Keratinocyte (primary cell): ENCODE measurements around the gene HPCAL4. TPM values are rescaled to one million over a fixed set of nuclear protein-coding genes. Genes with fewer than 3 reads are reported as not detected.
A peak's percentile ranks its signal among the peaks of the same experiment; 100 is the strongest.

Experiments used
- DNase-seq: peaks from one replicate; pipeline ENCODE4 v3.0.0-alpha.2; 2011; ENCODE audit warnings: low read depth, missing footprints, low spot score
- FAIRE-seq: peaks from 2 replicates; lab custom pipeline; 2011; peaks lifted over from hg19 to GRCh38; lab: Jason Lieb, UNC
- H2AFZ ChIP-seq: 2 replicates; pipeline ENCODE4 v1.6.0; 2012; ENCODE audit warnings: low read length, control low read depth, inconsistent platforms; ENCODE audit not compliant: control insufficient read depth
- H3K27ac ChIP-seq: 2 replicates; pipeline ENCODE4 v1.5.1; 2011; ENCODE audit warnings: low read length; ENCODE audit not compliant: control insufficient read depth, insufficient read depth
- H3K27me3 ChIP-seq: 3 replicates; pipeline ENCODE4 v1.6.0; 2011; ENCODE audit warnings: low read length; ENCODE audit not compliant: control insufficient read depth, insufficient read depth; ENCODE audit errors: extremely low read depth
- H3K36me3 ChIP-seq, 2 experiments: 2 replicates in 1 of 2; 3 replicates in 1 of 2; pipeline ENCODE4 v1.5.1; 2011; ENCODE audit warnings: low read length in 2 of 2, mild to moderate bottlenecking in 1 of 2; ENCODE audit not compliant: control insufficient read depth in 2 of 2, insufficient read depth in 2 of 2; ENCODE audit errors: extremely low read depth in 1 of 2
- H3K4me1 ChIP-seq: 3 replicates; pipeline ENCODE4 v1.5.1; 2011; ENCODE audit warnings: low read length; ENCODE audit not compliant: control insufficient read depth, insufficient read depth; ENCODE audit errors: extremely low read depth
- H3K4me2 ChIP-seq: 3 replicates; pipeline ENCODE4 v1.6.0; 2011; ENCODE audit warnings: low read depth, low read length; ENCODE audit not compliant: control insufficient read depth, insufficient read depth; ENCODE audit errors: extremely low read depth
- H3K4me3 ChIP-seq, 3 experiments: fragments of 200-600 bp in 1 of 3; sonication (generic) in 1 of 3; 2 replicates in 2 of 3; 3 replicates in 1 of 3; pipeline ENCODE4 v1.5.1; 2011 to 2016; ENCODE audit warnings: low read length in 3 of 3, mild to moderate bottlenecking in 3 of 3, control low read depth in 2 of 3, inconsistent platforms in 1 of 3, low read depth in 1 of 3, mixed read lengths in 1 of 3, mixed run types in 1 of 3, moderate library complexity in 1 of 3; ENCODE audit not compliant: control insufficient read depth in 2 of 3, insufficient read depth in 2 of 3; ENCODE audit errors: extremely low read depth in 1 of 3
- H3K79me2 ChIP-seq: 2 replicates; pipeline ENCODE4 v1.6.0; 2012; ENCODE audit warnings: low read length; ENCODE audit not compliant: control insufficient read depth, insufficient read depth
- H3K9ac ChIP-seq: 3 replicates; pipeline ENCODE4 v1.6.0; 2011; ENCODE audit warnings: low read length; ENCODE audit not compliant: control insufficient read depth, insufficient read depth; ENCODE audit errors: extremely low read depth
- H3K9me1 ChIP-seq: 3 replicates; pipeline ENCODE4 v1.6.0; 2011; ENCODE audit warnings: low read length; ENCODE audit not compliant: control insufficient read depth, insufficient read depth; ENCODE audit errors: extremely low read depth
- H3K9me3 ChIP-seq: 2 replicates; pipeline ENCODE4 v1.5.1; 2012; ENCODE audit warnings: low read depth, low read length; ENCODE audit not compliant: control insufficient read depth
- H4K20me1 ChIP-seq: 3 replicates; pipeline ENCODE4 v1.6.0; 2011; ENCODE audit warnings: low read length; ENCODE audit not compliant: control insufficient read depth, insufficient read depth; ENCODE audit errors: extremely low read depth
- CTCF ChIP-seq, 3 experiments: IDR thresholded peaks in 1 of 3; conservative IDR thresholded peaks in 1 of 3; optimal IDR thresholded peaks in 1 of 3; 2 replicates in 2 of 3; 3 replicates in 1 of 3; pipeline versions ENCODE3 to v1.5.1; 2011; ENCODE audit warnings: low read length in 3 of 3, mild to moderate bottlenecking in 3 of 3, moderate library complexity in 2 of 3, control low read depth in 1 of 3, inconsistent platforms in 1 of 3; ENCODE audit not compliant: insufficient read depth in 2 of 3; ENCODE audit errors: extremely low read depth in 1 of 3
- EZH2 ChIP-seq: IDR thresholded peaks from one replicate; pipeline ENCODE4 v1.6.1; 2012; ENCODE audit warnings: inconsistent platforms, mild to moderate bottlenecking, low read length, moderate library complexity
- dilution Hi-C: fragments of 300-500 bp; cut with MboI; formaldehyde crosslinking; loops from one replicate; pipeline ENCODE4 v1.7.0; 2020; ENCODE audit warnings: low sequenced_read_pairs; ENCODE audit not compliant: extremely low pct_ligation_motif_present
- polyA plus RNA-seq, 5 experiments: library from polyadenylated mRNA; depleted of rRNA in 3 of 5; stranded (reverse) in 3 of 5; stranded (forward) in 1 of 5; unstranded in 1 of 5; fragments of >200 nt; gene quantifications; 1 replicate in 1 of 5; 2 replicates in 3 of 5; 3 replicates in 1 of 5; pipeline versions ENCODE4 v1.2.1 to v1.2.3, GENCODE V29; 2011 to 2012; ENCODE audit warnings: missing spikeins in 2 of 5, low read depth in 1 of 5, low replicate concordance in 1 of 5

HPCAL4 gene
- polyA plus RNA-seq, 1 donor (not counting 4 experiments of a cell fraction or from before 2014, with no cell fraction given), result not detected

- Histone ChIP-seq H4K20me1 (no peaks in the 10 kb centered on the region), H3K9me3 (no peaks in the 10 kb centered on the region), H2AFZ (no peak overlapping the region), H3K9me1 (no peaks in the 10 kb centered on the region), H3K79me2 (no peaks in the 10 kb centered on the region), H3K4me1 (peaks cover 4% of the 10 kb centered on the region), H3K27ac (no peak overlapping the region), H3K4me3 (no peak overlapping the region), H3K9ac (no peak overlapping the region), H3K27me3 (peaks cover 5% of the 10 kb centered on the region), H3K36me3 (no peaks in the 10 kb centered on the region), H3K4me2 (no peak overlapping the region)
- dilution Hi-C loops, result no loop called here
- no peak for FAIRE-seq
- DNase-seq, result no peak
- no peak for TF ChIP-seq CTCF (optimal IDR thresholded peaks at IDR 0.05 in 1 of 3, IDR thresholded peaks at IDR 0.05 in 1 of 3, conservative IDR thresholded peaks at IDR 0.05 in 1 of 3; ENCODE audit: extremely low read depth in 1 of 3, insufficient read depth in 2 of 3, low read length in 3 of 3)
- no peak for TF ChIP-seq EZH2
These were observed 30.4 kb upstream of the HPCAL4 start for GRCh38 chr1:39721664-39722063.

DNA sequence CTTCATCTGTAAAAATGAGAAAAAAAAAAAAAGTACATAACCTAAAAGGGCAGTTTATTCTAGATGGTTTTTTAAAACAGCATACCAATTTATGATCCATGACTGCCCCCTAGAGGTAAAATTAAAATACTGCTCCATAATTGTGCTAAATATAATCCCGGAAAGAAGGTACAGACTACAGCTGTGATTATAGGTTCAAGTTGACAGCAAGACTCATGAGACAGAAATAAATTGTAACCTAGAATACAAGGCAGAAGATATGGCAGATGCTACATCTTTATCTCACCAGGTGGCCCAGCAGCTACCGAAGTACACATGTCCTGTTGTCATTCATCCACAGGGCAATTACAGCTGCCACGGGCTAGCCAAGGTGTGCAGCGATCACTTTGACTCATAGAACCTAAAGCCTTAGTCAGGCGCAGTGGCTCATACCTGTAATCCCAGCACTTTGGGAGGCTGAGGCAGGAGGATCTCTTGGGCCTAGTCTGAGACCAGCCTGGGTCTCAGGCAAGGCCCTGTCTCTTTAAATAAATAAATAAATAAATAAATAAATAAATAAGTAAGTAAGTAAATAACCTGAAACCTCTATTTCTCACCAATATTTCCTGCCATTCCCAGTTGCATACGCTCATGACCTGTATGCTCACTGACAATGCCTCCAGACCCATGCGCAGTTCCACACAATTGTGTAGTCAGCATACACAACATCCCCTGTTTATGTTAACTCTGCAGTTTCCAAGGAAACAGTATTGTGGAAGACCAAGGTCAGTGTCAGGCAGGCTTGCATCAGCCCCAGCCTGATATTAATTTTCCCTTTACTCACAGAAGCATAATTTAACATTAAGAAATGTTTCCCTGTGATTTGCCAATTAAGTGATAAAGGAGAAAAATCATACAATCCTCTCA, 29.1 kb upstream of the HPCAL4 start:
- Histone ChIP-seq H3K79me2 (no peaks in the 10 kb centered on the region), H2AFZ (no peak overlapping the region), H3K9me3 (no peaks in the 10 kb centered on the region), H3K9ac (no peak overlapping the region), H3K4me3 (no peak overlapping the region), H3K36me3 (no peaks in the 10 kb centered on the region), H3K4me1 (peaks cover 4% of the 10 kb centered on the region), H3K27me3 (peaks cover 5% of the 10 kb centered on the region), H3K4me2 (no peak overlapping the region), H3K27ac (no peak overlapping the region), H4K20me1 (no peaks in the 10 kb centered on the region), H3K9me1 (no peaks in the 10 kb centered on the region)
- no peak for TF ChIP-seq EZH2
- TF ChIP-seq CTCF (optimal IDR thresholded peaks at IDR 0.05 in 1 of 3, IDR thresholded peaks at IDR 0.05 in 1 of 3, conservative IDR thresholded peaks at IDR 0.05 in 1 of 3; ENCODE audit: extremely low read depth in 1 of 3, insufficient read depth in 2 of 3, low read length in 3 of 3), result peak in 2 of 3 experiments; percentile 16 to 47
- dilution Hi-C loops, result no loop called here
- DNase-seq, result no peak
- peak; percentile 65 for FAIRE-seq
